Thoracic aorta (tissue), 2 donors: ENCODE data around the gene ZNF511. TPM values are rescaled to one million over a fixed set of nuclear protein-coding genes. Genes with fewer than 3 reads are reported as not detected.

Experiments used
- ATAC-seq: fragments of 150-250 bp; one replicate; pipeline ENCODE4 v1.8.0; 2017; ENCODE audit warnings: low read depth; ENCODE audit not compliant: insufficient number of reproducible peaks, low FRiP score
- DNase-seq: peaks from one replicate; pipeline ENCODE4 v3.0.0-alpha.2; 2020; ENCODE audit warnings: low spot score
- H3K27ac ChIP-seq, 2 donors: fragments of 200-600 bp; sonication (generic); 1 replicate in 1 of 2; 2 replicates in 1 of 2; pipeline ENCODE4 v1.5.1; 2016; ENCODE audit warnings: mild to moderate bottlenecking in 2 of 2, moderate library complexity in 2 of 2
- H3K27me3 ChIP-seq: fragments of 200-600 bp; sonication (generic); replicated peaks from 2 replicates; pipeline ENCODE4 v1.6.0; 2016; ENCODE audit warnings: mild to moderate bottlenecking; ENCODE audit not compliant: insufficient read depth
- H3K36me3 ChIP-seq: fragments of 200-600 bp; sonication (generic); one replicate; pipeline ENCODE4 v1.5.1; 2016
- H3K4me1 ChIP-seq, 2 donors: fragments of 200-600 bp; sonication (generic); 1 replicate in 1 of 2; 2 replicates in 1 of 2; pipeline versions ENCODE4 v1.5.1 to v1.6.0; 2016; ENCODE audit warnings: low read depth in 2 of 2, mild to moderate bottlenecking in 1 of 2; ENCODE audit not compliant: control insufficient read depth in 1 of 2
- H3K4me3 ChIP-seq: fragments of 200-600 bp; sonication (generic); 2 replicates; pipeline ENCODE4 v1.5.1; 2016; ENCODE audit warnings: mild to moderate bottlenecking
- H3K9me3 ChIP-seq: fragments of 200-600 bp; sonication (generic); 2 replicates; pipeline ENCODE4 v1.5.1; 2016
- total RNA-seq, 2 donors: library from RNA; depleted of rRNA; stranded (reverse); fragments of >200 nt; gene quantifications; one replicate each; pipeline versions ENCODE4 v1.1.0 to v1.2.3, GENCODE V29; 2016
- TF ChIP-seq, protein P1 (sequence below): fragments of 200-600 bp; sonication (generic); IDR thresholded peaks from one replicate; pipeline ENCODE4 v1.5.1; 2019; ENCODE audit warnings: antibody characterized with exemption

The ZNF511 gene
- total RNA-seq, 2 donors from 2014 or later: 20.0 to 33.2 TPM

DNA sequence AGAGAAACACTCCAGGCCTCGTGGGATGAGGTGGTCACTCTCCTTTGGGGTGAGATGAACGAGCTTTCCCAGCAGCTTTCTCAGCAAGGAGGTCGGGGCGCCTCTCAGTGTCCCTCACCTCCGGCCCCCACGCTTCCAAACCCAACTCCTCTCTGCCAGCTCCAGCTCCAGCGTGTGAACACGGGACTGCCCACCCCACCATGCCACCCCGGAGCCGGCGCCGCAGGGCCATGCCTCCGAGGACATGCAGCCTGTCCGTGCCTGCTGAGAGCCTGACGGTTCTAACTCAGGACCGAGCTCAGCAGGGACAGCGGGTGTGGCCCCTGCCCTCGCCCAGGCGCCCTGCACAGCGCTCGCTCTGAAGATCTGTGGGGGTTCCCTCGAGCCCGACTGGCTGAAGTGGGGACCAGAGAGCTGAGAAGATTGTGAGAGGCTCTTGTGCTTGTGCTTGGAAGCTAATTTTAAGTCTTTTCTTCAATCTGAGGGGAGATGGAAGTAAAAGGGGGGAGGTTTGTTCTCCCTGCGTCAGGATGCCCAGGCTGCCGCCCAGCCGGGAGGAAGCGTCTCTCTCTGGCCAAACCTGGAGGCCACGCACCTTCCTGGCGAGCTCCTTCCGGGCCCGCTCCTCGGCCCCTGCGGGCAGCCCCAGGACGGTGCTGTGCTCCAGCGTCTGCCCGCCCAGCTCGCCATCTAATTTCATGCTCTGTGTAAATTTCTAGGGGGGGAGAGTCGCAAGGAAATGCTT, 26.9 kb upstream of the ZNF511 start:
- H3K27me3 ChIP-seq: no peaks in the 10 kb centered on the region
- TF ChIP-seq, protein P1, sequence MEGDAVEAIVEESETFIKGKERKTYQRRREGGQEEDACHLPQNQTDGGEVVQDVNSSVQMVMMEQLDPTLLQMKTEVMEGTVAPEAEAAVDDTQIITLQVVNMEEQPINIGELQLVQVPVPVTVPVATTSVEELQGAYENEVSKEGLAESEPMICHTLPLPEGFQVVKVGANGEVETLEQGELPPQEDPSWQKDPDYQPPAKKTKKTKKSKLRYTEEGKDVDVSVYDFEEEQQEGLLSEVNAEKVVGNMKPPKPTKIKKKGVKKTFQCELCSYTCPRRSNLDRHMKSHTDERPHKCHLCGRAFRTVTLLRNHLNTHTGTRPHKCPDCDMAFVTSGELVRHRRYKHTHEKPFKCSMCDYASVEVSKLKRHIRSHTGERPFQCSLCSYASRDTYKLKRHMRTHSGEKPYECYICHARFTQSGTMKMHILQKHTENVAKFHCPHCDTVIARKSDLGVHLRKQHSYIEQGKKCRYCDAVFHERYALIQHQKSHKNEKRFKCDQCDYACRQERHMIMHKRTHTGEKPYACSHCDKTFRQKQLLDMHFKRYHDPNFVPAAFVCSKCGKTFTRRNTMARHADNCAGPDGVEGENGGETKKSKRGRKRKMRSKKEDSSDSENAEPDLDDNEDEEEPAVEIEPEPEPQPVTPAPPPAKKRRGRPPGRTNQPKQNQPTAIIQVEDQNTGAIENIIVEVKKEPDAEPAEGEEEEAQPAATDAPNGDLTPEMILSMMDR: no peak
- H3K9me3 ChIP-seq: no peaks in the 10 kb centered on the region
- H3K4me3 ChIP-seq: no peak overlapping the region
- ATAC-seq: no peak
- peaks cover 5 to 9% of the 10 kb centered on the region in 2 donors for H3K4me1 ChIP-seq
- peaks cover 59% of the 10 kb centered on the region for H3K36me3 ChIP-seq
- no peak for DNase-seq
- no peak overlapping the region for H3K27ac ChIP-seq

DNA sequence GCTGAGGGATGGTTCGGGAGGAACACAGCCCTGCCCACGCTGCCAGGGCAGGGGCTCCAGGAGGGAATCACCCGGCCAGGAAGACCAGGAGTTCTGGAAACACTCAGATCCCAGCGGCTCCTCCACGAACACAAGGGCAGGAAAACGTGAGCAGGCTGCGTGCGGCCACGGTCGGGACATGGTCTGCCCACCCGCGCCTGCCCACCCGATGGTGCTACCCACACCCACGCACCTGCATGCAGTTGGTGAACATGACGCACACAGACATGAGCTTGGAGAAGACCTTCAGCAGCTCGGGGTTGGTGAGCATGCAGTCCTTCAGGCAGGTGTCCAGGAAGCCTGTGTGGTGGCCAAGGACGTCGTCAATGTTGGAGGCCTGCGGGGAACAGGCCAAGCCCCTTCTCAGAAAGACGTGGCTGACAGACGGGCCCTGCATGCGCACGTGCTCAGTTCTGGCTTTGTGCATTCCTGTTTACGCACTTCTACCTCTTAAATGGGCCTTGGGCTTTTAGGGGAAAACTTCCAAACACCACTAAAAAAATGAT, 25.8 kb upstream of the ZNF511 start:
- no peaks in the 10 kb centered on the region for H3K9me3 ChIP-seq
- TF ChIP-seq, protein P1: no peak
- no peaks in the 10 kb centered on the region for H3K4me1 ChIP-seq
- peaks cover 62% of the 10 kb centered on the region for H3K36me3 ChIP-seq
- no peaks in the 10 kb centered on the region for H3K27me3 ChIP-seq
- DNase-seq: no peak
- H3K4me3 ChIP-seq: no peak overlapping the region
- no peak for ATAC-seq
- H3K27ac ChIP-seq: no peak overlapping the region

DNA sequence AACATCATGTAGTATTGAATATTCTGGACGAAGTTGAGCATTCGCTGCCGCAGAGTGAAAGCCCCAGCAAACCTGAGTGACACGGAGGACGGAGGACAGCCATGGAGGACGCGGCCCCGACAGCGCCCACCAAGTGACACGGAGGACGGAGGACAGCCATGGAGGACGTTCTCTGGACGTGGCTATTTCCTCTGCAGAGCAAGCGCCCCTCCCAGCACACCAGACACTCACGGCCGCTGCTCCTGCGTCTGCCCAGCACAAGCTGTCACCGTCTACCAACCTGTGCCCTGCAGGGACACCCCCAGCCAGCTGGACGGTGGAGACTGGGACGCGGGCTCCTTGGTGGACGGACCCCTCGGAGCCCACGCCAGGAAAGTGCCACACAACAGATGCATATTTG, 24.8 kb upstream of the ZNF511 start:
- no peak overlapping the region for H3K4me3 ChIP-seq
- TF ChIP-seq, protein P1: no peak
- no peak for DNase-seq
- no peak for ATAC-seq
- H3K4me1 ChIP-seq: no peaks in the 10 kb centered on the region
- no peaks in the 10 kb centered on the region for H3K9me3 ChIP-seq
- peaks cover 72% of the 10 kb centered on the region for H3K36me3 ChIP-seq
- H3K27me3 ChIP-seq: no peaks in the 10 kb centered on the region
- H3K27ac ChIP-seq: no peak overlapping the region

DNA sequence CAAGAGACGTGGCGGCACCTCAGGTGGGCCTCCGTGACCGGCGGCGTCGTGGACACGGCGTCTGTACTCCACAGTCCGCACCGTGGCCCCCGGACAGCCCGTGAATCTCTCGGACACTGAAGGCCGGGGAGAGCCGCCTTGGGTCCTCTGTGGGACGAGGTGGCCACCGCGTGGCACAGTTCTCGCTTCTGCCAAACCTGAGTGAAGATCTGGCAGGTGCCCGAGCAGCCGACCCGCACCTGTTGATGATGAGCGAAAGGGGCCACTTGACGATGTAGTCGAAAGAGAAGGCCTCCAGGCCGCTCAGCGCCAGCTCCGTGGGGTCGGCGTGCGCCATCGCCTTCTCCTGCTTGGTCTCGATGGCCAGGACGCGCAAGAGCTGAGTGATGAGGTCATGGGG, 23.5 kb upstream of the ZNF511 start:
- Histone ChIP-seq H3K27ac (no peak overlapping the region), H3K36me3 (peaks cover 78% of the 10 kb centered on the region), H3K4me3 (no peak overlapping the region), H3K27me3 (no peaks in the 10 kb centered on the region), H3K4me1 (no peaks in the 10 kb centered on the region), H3K9me3 (no peaks in the 10 kb centered on the region)
- TF ChIP-seq, protein P1: no peak
- DNase-seq (no peak), ATAC-seq (no peak)

DNA sequence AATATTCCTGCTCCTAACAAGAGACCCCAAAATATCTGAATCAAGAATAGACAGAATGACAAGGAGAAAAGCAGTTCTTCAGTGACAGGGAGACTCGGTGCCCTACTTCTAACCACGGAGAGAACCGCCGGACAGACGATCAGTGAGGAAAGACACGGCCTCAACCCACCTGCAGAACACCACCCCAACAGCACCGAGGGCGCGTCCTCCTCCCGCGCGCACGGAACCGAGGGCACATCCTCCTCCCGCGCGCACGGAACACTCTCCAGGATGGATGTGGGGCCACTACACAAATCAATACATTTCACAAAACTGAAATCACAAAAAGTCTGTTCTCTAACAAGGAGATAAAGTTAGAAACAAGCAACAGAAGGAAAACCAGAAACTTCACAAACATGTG, 22.3 kb upstream of the ZNF511 start:
- ATAC-seq (no peak), DNase-seq (no peak)
- H3K27ac ChIP-seq: no peak overlapping the region
- peaks cover 75% of the 10 kb centered on the region for H3K36me3 ChIP-seq
- TF ChIP-seq, protein P1: no peak
- no peak overlapping the region for H3K4me3 ChIP-seq
- no peaks in the 10 kb centered on the region for H3K4me1 ChIP-seq
- H3K27me3 ChIP-seq: no peaks in the 10 kb centered on the region
- no peaks in the 10 kb centered on the region for H3K9me3 ChIP-seq
